H9 (cell line): Measurements from ENCODE around the gene EPS15. TPM values are rescaled to one million over a fixed set of nuclear protein-coding genes. Genes with fewer than 3 reads are reported as not detected.

Experiments used
- DNase-seq: peaks from one replicate; pipeline ENCODE4 v3.0.0-alpha.2; 2017
- H2AFZ ChIP-seq: one replicate; pipeline ENCODE4 v1.6.1; 2013; ENCODE audit warnings: mild to moderate bottlenecking, low read length, control low read depth, moderate library complexity
- H2AK5ac ChIP-seq: 2 replicates; pipeline ENCODE4 v1.6.1; 2013; ENCODE audit warnings: low read length, control low read depth, mixed read lengths; ENCODE audit not compliant: insufficient read length
- H2BK120ac ChIP-seq: one replicate; pipeline ENCODE4 v1.6.1; 2013; ENCODE audit warnings: low read depth, mild to moderate bottlenecking, low read length, control low read depth, inconsistent platforms; ENCODE audit not compliant: poor library complexity, severe bottlenecking
- H2BK12ac ChIP-seq: 2 replicates; pipeline ENCODE4 v1.6.1; 2013; ENCODE audit warnings: low read length, control low read depth, mixed read lengths, low read depth; ENCODE audit not compliant: insufficient read length
- H2BK15ac ChIP-seq: 2 replicates; pipeline ENCODE4 v1.6.1; 2013; ENCODE audit warnings: low read depth, low read length, control low read depth
- H2BK20ac ChIP-seq: one replicate; pipeline ENCODE4 v1.6.1; 2013; ENCODE audit warnings: low read depth, mild to moderate bottlenecking, low read length, control low read depth, inconsistent platforms; ENCODE audit not compliant: poor library complexity, severe bottlenecking
- H2BK5ac ChIP-seq: 2 replicates; pipeline ENCODE4 v1.6.1; 2013; ENCODE audit warnings: low read length, control low read depth, mixed read lengths; ENCODE audit not compliant: insufficient read length
- H3K14ac ChIP-seq: 2 replicates; pipeline ENCODE4 v1.6.1; 2013; ENCODE audit warnings: low read length, control low read depth; ENCODE audit not compliant: insufficient read depth
- H3K18ac ChIP-seq: 2 replicates; pipeline ENCODE4 v1.6.1; 2013; ENCODE audit warnings: low read depth, mild to moderate bottlenecking, mixed read lengths, low read length, control low read depth; ENCODE audit not compliant: insufficient read length
- H3K23ac ChIP-seq: 2 replicates; pipeline ENCODE4 v1.6.1; 2013; ENCODE audit warnings: low read length, control low read depth, mixed read lengths, low read depth; ENCODE audit not compliant: insufficient read length
- H3K23me2 ChIP-seq: 2 replicates; pipeline ENCODE4 v1.6.1; 2013; ENCODE audit warnings: low read depth, mild to moderate bottlenecking, mixed read lengths, low read length, control low read depth; ENCODE audit not compliant: insufficient read length, poor library complexity, severe bottlenecking
- H3K27ac ChIP-seq: 2 replicates; pipeline ENCODE4 v1.5.1; 2013; ENCODE audit warnings: low read length, control low read depth, mixed read lengths, low read depth; ENCODE audit not compliant: insufficient read length
- H3K27me3 ChIP-seq: 2 replicates; pipeline ENCODE4 v1.6.1; 2013; ENCODE audit warnings: low read length, control low read depth, inconsistent platforms; ENCODE audit not compliant: insufficient read depth
- H3K4ac ChIP-seq: 2 replicates; pipeline ENCODE4 v1.6.1; 2013; ENCODE audit warnings: low read depth, mild to moderate bottlenecking, control low read depth, inconsistent platforms, low read length, moderate library complexity
- H3K4me1 ChIP-seq: 2 replicates; pipeline ENCODE4 v1.6.1; 2013; ENCODE audit warnings: low read length, control low read depth, inconsistent platforms; ENCODE audit not compliant: insufficient read depth
- H3K4me2 ChIP-seq: 2 replicates; pipeline ENCODE4 v1.6.1; 2013; ENCODE audit warnings: low read length, control low read depth, mixed read lengths; ENCODE audit not compliant: insufficient read length, insufficient read depth
- H3K56ac ChIP-seq: 2 replicates; pipeline ENCODE4 v1.6.1; 2013; ENCODE audit warnings: low read depth, mild to moderate bottlenecking, mixed read lengths, low read length, control low read depth; ENCODE audit not compliant: insufficient read length
- H3K79me1 ChIP-seq: 2 replicates; pipeline ENCODE4 v1.6.1; 2013; ENCODE audit warnings: low read depth, mild to moderate bottlenecking, moderate library complexity, low read length, control low read depth, inconsistent platforms; ENCODE audit not compliant: insufficient read depth, poor library complexity, severe bottlenecking
- H3K79me2 ChIP-seq: 2 replicates; pipeline ENCODE4 v1.6.1; 2013; ENCODE audit warnings: low read length, control low read depth, inconsistent platforms; ENCODE audit not compliant: insufficient read depth
- H3K9ac ChIP-seq: 2 replicates; pipeline ENCODE4 v1.6.1; 2013; ENCODE audit warnings: low read length, control low read depth, mixed read lengths; ENCODE audit not compliant: insufficient read length; ENCODE audit errors: extremely low read depth
- H3K9me3 ChIP-seq: one replicate; pipeline ENCODE4 v1.6.1; 2013; ENCODE audit warnings: low read depth, low read length, inconsistent platforms; ENCODE audit not compliant: control insufficient read depth
- H3T11ph ChIP-seq: one replicate; pipeline ENCODE4 v1.6.1; 2013; ENCODE audit warnings: mild to moderate bottlenecking, low read length, control low read depth, inconsistent platforms
- H4K20me1 ChIP-seq: one replicate; pipeline ENCODE4 v1.6.1; 2013; ENCODE audit not compliant: control insufficient read depth, insufficient read length, insufficient read depth
- H4K5ac ChIP-seq: 2 replicates; pipeline ENCODE4 v1.6.1; 2013; ENCODE audit warnings: low read depth, mild to moderate bottlenecking, mixed read lengths, low read length, control low read depth; ENCODE audit not compliant: insufficient read length
- H4K8ac ChIP-seq: replicated peaks from 2 replicates; pipeline ENCODE4 v1.6.1; 2013; ENCODE audit warnings: low read length, control low read depth, mixed read lengths, low read depth; ENCODE audit not compliant: insufficient read length
- H4K91ac ChIP-seq: 2 replicates; pipeline ENCODE4 v1.6.1; 2013; ENCODE audit warnings: low read depth, mild to moderate bottlenecking, moderate library complexity, mixed read lengths, low read length, control low read depth; ENCODE audit not compliant: insufficient read length
- H3K27ac Mint-ChIP-seq, 3 experiments: 2 replicates in 2 of 3; 3 replicates in 1 of 3; pipeline ENCODE4 v1.8.0; 2020 to 2021; ENCODE audit warnings: mixed read lengths in 3 of 3, mild to moderate bottlenecking in 1 of 3, moderate library complexity in 1 of 3
- H3K27me3 Mint-ChIP-seq: 2 replicates; pipeline ENCODE4 v1.8.0; 2021; ENCODE audit warnings: low read depth, mild to moderate bottlenecking, moderate library complexity, mixed read lengths
- H3K36me3 Mint-ChIP-seq, 3 experiments: 2 replicates in 2 of 3; 3 replicates in 1 of 3; pipeline ENCODE4 v1.8.0; 2020 to 2021; ENCODE audit warnings: low read depth in 3 of 3, mixed read lengths in 3 of 3; ENCODE audit not compliant: insufficient read depth in 1 of 3
- H3K4me1 Mint-ChIP-seq, 2 experiments: 2 replicates each; pipeline ENCODE4 v1.8.0; 2020; ENCODE audit warnings: mixed read lengths in 2 of 2
- H3K4me3 Mint-ChIP-seq, 2 experiments: 2 replicates in 1 of 2; 3 replicates in 1 of 2; pipeline ENCODE4 v1.8.0; 2020 to 2021; ENCODE audit warnings: mild to moderate bottlenecking in 2 of 2, mixed read lengths in 2 of 2, moderate library complexity in 1 of 2
- H3K9me3 Mint-ChIP-seq, 2 experiments: 2 replicates in 1 of 2; 3 replicates in 1 of 2; pipeline ENCODE4 v1.8.0; 2020; ENCODE audit warnings: mild to moderate bottlenecking in 2 of 2, mixed read lengths in 2 of 2, moderate library complexity in 1 of 2
- WGBS: extraction: QIAGEN DNeasy Blood & Tissue Kit; methylation state at CpG from one replicate; pipeline ENCODE4 v1.1.7; 2013; ENCODE audit warnings: missing lambda C conversion rate, low lambda C conversion rate, mixed read lengths; ENCODE audit not compliant: insufficient read length; ENCODE audit errors: extremely low coverage; 5-methylcytosine and 5-hydroxymethylcytosine counted together
- total RNA-seq: library from RNA; stranded (reverse); gene quantifications from 2 replicates; pipeline ENCODE4 v1.2.1, GENCODE V29; 2021
- TF ChIP-seq, protein P1 (sequence below): fragments of 200-600 bp; sonication (generic); conservative IDR thresholded peaks from 3 replicates; pipeline ENCODE4 v1.8.0; 2021; ENCODE audit warnings: antibody characterized with exemption, mild to moderate bottlenecking

EPS15 gene
- total RNA-seq, 1 experiment from 2014 or later = 44.1 TPM

DNA sequence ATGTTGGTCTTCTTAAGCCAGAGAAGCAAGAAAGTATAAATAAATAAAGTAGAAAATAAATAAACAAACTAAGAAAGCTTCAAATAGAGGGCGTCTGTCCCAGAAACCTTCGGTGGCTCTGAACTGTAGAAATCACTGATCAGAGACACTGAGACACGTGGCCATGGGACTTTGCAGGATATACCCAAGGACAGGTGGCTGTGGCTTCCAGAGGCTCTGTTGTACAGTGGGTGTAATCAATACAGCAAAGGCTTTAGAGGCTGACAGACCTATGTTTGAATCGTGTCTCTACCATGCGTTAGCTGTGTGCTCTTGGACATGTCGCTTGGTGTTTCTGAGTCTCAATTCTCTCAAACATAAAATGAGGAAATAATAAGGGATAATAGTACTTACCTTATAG lies 41.0 kb upstream of the EPS15 start:
- Histone ChIP-seq H3K79me2 (no peaks in the 10 kb centered on the region), H2BK5ac (no peak overlapping the region), H4K5ac (no peak overlapping the region), H2AK5ac (no peak overlapping the region), H3K9ac (no peak overlapping the region), H3K14ac (no peak overlapping the region), H4K8ac (no peak overlapping the region), H2BK120ac (no peak overlapping the region), H3K9me3 (no peaks in the 10 kb centered on the region), H3K23me2 (no peaks in the 10 kb centered on the region), H2BK12ac (no peak overlapping the region), H3K79me1 (no peaks in the 10 kb centered on the region), H2AFZ (no peak overlapping the region), H3K18ac (no peak overlapping the region), H3K27me3 (no peaks in the 10 kb centered on the region), H2BK20ac (no peak overlapping the region), H3K4ac (no peak overlapping the region), H2BK15ac (no peak overlapping the region), H3T11ph (no peak overlapping the region), H3K4me1 (peaks cover 9% of the 10 kb centered on the region; the same call in 1 of the 2 replicates), H3K27ac (no peak overlapping the region), H4K91ac (no peak overlapping the region), H3K56ac (no peak overlapping the region), H3K4me2 (no peak overlapping the region), H3K23ac (no peak overlapping the region), H4K20me1 (no peaks in the 10 kb centered on the region)
- no peak for DNase-seq
- TF ChIP-seq, protein P1, sequence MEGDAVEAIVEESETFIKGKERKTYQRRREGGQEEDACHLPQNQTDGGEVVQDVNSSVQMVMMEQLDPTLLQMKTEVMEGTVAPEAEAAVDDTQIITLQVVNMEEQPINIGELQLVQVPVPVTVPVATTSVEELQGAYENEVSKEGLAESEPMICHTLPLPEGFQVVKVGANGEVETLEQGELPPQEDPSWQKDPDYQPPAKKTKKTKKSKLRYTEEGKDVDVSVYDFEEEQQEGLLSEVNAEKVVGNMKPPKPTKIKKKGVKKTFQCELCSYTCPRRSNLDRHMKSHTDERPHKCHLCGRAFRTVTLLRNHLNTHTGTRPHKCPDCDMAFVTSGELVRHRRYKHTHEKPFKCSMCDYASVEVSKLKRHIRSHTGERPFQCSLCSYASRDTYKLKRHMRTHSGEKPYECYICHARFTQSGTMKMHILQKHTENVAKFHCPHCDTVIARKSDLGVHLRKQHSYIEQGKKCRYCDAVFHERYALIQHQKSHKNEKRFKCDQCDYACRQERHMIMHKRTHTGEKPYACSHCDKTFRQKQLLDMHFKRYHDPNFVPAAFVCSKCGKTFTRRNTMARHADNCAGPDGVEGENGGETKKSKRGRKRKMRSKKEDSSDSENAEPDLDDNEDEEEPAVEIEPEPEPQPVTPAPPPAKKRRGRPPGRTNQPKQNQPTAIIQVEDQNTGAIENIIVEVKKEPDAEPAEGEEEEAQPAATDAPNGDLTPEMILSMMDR = no peak
- Mint-ChIP-seq H3K27me3 (no peaks in the 10 kb centered on the region; the same call in 1 of the 2 replicates), H3K4me1 (peaks cover 21 to 22% of the 10 kb centered on the region in 2 experiments), H3K36me3 (no peaks in the 10 kb centered on the region), H3K9me3 (no peaks in the 10 kb centered on the region), H3K4me3 (no peak overlapping the region), H3K27ac (no peak overlapping the region)
- no CpG with 5 or more reads among the region's 6 CpGs for WGBS
